RWPE2 (cell line): ENCODE results near the gene MOGAT2.

Experiments used
- ATAC-seq: fragments of 200-7000 bp; cut with Tn5 transposase; 3 replicates; pipeline ENCODE4 v1.9.1; 2021; ENCODE audit warnings: low read depth
- DNase-seq: peaks from one replicate; pipeline ENCODE4 v3.0.0-alpha.2; 2020; ENCODE audit warnings: low spot score
- H3K27ac ChIP-seq: fragments of 450-650 bp; 2 replicates; pipeline ENCODE4 v1.5.1; 2017; ENCODE audit warnings: mild to moderate bottlenecking; ENCODE audit not compliant: poor library complexity, severe bottlenecking
- H3K27me3 ChIP-seq: fragments of 250-450 bp; sonication (Bioruptor Pico); 2 replicates; pipeline ENCODE4 v1.5.1; 2021; ENCODE audit warnings: mild to moderate bottlenecking, moderate library complexity; ENCODE audit not compliant: insufficient read depth, poor library complexity, severe bottlenecking
- H3K36me3 ChIP-seq: fragments of 250-450 bp; sonication (Bioruptor Pico); 2 replicates; pipeline ENCODE4 v1.5.1; 2020; ENCODE audit warnings: low read depth, mild to moderate bottlenecking, moderate library complexity
- H3K4me1 ChIP-seq: fragments of 250-450 bp; sonication (Bioruptor Pico); 2 replicates; pipeline ENCODE4 v1.5.1; 2021; ENCODE audit warnings: mild to moderate bottlenecking, moderate library complexity; ENCODE audit not compliant: insufficient read depth, poor library complexity, severe bottlenecking
- H3K4me3 ChIP-seq: fragments of 250-450 bp; sonication (Bioruptor Pico); 2 replicates; pipeline ENCODE4 v1.5.1; 2021; ENCODE audit warnings: mild to moderate bottlenecking, moderate library complexity; ENCODE audit not compliant: severe bottlenecking
- H3K9me3 ChIP-seq: fragments of 250-450 bp; sonication (Bioruptor Pico); 2 replicates; pipeline ENCODE4 v1.5.1; 2021; ENCODE audit warnings: mild to moderate bottlenecking, moderate library complexity; ENCODE audit not compliant: severe bottlenecking
- TF ChIP-seq, protein P1 (sequence below): fragments of 450-650 bp; IDR thresholded peaks from one replicate; pipeline ENCODE4 v1.5.1; 2017; ENCODE audit warnings: mild to moderate bottlenecking, moderate library complexity; ENCODE audit not compliant: poor library complexity, severe bottlenecking

The MOGAT2 gene

DNA sequence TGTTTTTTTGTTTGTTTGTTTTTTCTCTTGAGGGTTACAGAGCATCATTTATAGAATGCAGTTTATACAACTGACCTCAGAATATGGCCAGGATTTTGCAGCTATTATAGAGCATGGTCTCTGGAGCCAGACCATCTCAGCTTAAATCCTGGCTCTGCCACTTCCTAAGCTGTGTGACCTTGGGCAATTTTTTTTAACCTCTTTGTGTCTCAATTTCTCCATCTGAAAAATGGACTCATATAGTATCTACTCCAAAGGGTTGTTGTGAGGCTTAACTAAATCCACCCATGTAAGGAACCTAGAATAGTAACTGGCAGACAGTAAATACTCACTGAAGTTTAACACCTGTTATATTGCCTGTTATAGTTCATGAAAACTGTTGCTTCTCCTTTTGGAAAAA, 42.6 kb downstream of the MOGAT2 start:
- DNase-seq (no peak), ATAC-seq (no peak)
- Histone ChIP-seq H3K4me1 (peaks cover 10% of the 10 kb centered on the region), H3K27me3 (no peaks in the 10 kb centered on the region), H3K9me3 (no peaks in the 10 kb centered on the region), H3K36me3 (no peaks in the 10 kb centered on the region), H3K4me3 (no peak overlapping the region), H3K27ac (no peak overlapping the region)
- TF ChIP-seq, protein P1, sequence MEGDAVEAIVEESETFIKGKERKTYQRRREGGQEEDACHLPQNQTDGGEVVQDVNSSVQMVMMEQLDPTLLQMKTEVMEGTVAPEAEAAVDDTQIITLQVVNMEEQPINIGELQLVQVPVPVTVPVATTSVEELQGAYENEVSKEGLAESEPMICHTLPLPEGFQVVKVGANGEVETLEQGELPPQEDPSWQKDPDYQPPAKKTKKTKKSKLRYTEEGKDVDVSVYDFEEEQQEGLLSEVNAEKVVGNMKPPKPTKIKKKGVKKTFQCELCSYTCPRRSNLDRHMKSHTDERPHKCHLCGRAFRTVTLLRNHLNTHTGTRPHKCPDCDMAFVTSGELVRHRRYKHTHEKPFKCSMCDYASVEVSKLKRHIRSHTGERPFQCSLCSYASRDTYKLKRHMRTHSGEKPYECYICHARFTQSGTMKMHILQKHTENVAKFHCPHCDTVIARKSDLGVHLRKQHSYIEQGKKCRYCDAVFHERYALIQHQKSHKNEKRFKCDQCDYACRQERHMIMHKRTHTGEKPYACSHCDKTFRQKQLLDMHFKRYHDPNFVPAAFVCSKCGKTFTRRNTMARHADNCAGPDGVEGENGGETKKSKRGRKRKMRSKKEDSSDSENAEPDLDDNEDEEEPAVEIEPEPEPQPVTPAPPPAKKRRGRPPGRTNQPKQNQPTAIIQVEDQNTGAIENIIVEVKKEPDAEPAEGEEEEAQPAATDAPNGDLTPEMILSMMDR, result no peak

DNA sequence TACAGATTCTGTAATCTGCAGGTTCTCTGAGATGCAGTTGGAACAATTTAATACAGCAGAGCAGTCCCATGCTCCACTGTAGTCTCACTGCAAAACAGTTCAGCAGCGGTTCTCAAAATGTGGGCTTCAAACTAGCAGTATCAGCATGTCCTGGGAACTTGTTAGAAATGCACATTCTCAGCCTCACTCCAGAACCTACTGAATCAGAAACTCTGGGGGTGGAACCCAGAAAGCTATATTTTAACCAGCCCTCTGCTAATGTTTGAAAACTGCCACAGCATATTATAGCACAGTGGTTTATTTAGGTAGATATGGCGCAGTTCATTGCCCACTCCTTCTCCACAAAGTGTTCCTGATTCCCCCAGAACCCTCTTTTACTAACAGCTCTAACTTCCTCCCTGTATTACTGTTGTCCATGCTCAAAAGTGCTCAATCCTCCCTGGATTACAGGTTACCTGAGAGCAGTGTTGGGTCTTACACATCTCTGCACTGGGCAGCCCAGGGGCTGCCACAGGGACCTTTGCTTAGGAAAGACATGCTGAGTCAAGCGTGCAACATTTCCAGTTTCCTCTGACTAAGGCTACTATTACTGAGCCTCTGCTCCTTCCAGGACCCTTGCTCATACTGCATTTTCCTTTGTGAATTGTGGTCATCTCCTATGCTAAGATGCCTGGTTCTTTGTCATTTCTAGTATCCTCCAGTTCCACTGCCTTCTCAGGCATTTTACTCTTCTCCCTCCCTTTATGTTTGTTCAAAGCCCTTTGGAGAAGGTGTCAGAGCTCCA, 43.3 kb downstream of the MOGAT2 start:
- Histone ChIP-seq H3K27me3 (no peaks in the 10 kb centered on the region), H3K4me1 (peaks cover 10% of the 10 kb centered on the region), H3K9me3 (no peaks in the 10 kb centered on the region), H3K36me3 (no peaks in the 10 kb centered on the region), H3K4me3 (no peak overlapping the region), H3K27ac (peak overlapping the region; percentile 9)
- DNase-seq (no peak), ATAC-seq (peak; percentile 97)
- TF ChIP-seq, protein P1, result no peak

DNA sequence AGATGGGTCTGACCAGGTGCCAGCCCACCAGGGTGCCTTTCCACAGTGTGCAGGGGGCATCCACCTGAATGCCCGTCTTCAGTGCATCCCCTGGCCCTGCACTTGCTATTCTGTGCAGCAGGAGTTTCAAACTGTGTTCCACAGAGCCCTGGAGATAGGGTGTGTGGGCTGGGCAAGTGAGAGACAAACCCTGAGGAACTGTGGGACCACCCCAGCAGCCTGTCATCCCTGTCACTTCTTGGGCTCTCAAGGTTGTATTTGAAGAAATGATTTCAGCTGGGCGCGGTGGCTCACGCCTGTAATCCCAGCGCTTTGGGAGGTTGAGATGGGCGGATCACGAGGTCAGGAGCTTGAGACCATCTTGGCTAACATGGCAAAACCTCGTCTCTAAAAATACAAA, 44.5 kb downstream of the MOGAT2 start:
- Histone ChIP-seq H3K9me3 (no peaks in the 10 kb centered on the region), H3K27ac (no peak overlapping the region), H3K27me3 (no peaks in the 10 kb centered on the region), H3K4me1 (peaks cover 10% of the 10 kb centered on the region), H3K36me3 (no peaks in the 10 kb centered on the region), H3K4me3 (no peak overlapping the region)
- no peak for ATAC-seq
- DNase-seq, result no peak
- TF ChIP-seq, protein P1, result no peak

DNA sequence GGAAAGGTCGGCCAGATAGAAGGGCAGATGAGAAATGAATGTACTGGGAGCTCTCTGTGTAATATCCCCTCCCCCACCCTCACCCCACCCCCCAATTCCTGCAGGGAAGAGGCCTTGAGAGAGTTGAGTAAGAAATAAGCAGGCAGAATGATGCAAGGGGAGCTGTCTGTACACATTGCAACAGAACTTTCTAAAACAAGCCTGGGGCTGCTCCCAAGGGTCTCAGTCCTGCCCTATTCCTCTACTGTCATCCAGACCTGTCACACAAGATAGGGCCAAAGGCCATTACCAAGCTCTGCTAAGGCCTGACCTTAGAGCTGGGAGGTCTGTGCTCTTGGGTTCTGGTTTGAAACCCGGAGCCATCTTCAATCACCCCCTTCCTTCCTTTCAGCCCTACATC, 45.2 kb downstream of the MOGAT2 start:
- Histone ChIP-seq H3K4me1 (peaks cover 11% of the 10 kb centered on the region), H3K4me3 (no peak overlapping the region), H3K27me3 (no peaks in the 10 kb centered on the region), H3K36me3 (no peaks in the 10 kb centered on the region), H3K9me3 (no peaks in the 10 kb centered on the region), H3K27ac (no peak overlapping the region)
- ATAC-seq (peak; percentile 44; the same call in 2 of the 3 replicates), DNase-seq (no peak)
- TF ChIP-seq, protein P1, result no peak

DNA sequence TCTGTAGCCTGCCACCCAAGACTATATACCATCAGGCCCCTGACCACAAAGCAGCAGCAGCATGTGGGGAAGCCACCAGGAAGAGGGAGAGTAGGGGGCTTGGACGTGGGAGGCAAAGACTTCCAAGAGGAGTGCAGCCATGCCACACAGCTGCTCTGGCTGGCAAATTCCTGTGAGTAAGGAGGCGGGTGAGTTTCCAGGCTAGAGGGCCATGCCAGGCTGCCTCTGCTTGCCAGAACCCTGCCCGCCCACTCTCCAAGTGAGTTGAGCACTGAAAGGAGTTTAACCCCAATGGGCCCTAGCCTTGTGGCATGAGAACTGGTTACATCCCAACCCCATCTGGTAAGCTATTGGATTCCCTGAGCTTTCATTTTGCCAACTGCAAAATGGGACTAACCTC, 46.2 kb downstream of the MOGAT2 start:
- TF ChIP-seq, protein P1, result no peak
- H3K27ac ChIP-seq, result no peak overlapping the region
- no peaks in the 10 kb centered on the region for H3K9me3 ChIP-seq
- no peak for ATAC-seq
- peaks cover 14% of the 10 kb centered on the region for H3K4me1 ChIP-seq
- no peak for DNase-seq
- H3K27me3 ChIP-seq, result no peaks in the 10 kb centered on the region
- no peak overlapping the region for H3K4me3 ChIP-seq
- H3K36me3 ChIP-seq, result no peaks in the 10 kb centered on the region
